ENCODE data around the gene CNTD1.

The CNTD1 gene

DNA sequence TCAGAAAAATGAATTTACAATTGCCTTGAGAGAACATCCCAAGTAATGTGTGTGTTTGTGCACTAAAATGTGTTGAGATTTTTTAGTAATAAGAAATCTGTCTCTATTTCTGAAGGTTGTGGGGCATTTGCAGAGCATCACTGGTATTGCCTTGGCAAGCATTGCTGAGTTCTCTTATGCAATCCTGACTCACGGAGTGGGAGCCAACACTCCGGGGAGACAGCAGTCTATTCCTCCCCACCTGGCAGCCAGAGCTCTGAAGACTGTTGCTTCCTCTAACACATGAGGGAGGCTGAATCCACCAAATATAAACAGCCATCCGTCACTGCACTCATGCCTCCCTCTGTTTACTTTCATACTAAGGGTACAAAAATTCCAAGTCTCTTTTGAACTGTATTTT lies 10.6 kb downstream of the CNTD1 start:
- DNase-seq, result no peak

DNA sequence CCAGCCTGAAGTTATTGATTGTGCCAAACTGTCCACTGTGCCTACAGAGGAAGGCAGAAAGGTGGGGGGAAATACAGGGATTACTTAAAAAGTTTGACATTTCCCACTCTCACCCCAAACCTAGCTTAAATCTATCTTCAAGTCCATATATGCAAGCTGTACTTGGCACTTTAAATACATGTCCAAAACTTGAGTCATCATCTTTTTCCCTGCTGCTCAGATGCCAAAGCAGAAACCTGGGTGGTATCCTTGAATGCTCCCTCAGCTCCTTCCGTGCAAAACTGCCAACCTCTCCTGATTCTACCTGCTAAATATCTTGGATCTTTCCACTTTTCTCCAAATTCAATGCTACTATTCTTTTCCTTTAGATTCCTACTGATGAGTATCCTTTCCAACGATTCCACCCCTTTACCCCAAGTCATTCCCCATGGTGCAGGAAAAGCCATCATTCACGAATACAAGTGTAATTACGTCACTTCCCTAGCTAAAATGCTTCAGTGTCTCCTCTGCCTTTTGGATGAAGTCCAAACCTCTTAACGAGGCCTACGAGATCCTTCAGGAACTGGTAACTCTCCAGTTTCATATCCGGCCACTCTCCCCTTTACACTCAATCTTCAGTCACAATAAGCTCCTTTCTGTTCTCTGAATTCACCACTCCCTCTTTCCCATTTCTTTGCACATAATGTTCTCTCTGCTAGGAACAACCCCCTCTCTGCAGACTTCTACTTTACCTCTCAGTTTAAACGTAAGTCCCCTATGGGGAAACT lies 16.2 kb downstream of the CNTD1 start:
- no peak for DNase-seq

DNA sequence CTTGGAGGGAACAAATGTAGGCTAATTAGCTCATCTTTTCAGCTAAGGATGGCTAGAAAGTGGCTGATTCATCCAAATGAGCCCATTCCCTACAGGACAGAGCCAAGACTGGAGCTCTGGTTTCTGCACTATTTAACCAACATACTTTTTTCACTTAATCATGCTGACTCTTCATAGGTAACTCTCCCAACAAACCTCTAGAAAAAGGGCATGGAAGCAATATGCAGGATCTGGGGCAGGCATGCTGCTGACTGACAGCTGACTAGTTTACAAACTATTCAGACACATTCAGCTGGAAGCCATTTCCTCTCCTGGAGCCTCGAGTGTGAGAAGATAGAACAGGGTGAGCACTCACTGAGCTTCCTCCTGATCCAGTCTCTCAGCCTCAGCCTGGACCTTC lies 19.2 kb downstream of the CNTD1 start:
- DNase-seq, result no peak

DNA sequence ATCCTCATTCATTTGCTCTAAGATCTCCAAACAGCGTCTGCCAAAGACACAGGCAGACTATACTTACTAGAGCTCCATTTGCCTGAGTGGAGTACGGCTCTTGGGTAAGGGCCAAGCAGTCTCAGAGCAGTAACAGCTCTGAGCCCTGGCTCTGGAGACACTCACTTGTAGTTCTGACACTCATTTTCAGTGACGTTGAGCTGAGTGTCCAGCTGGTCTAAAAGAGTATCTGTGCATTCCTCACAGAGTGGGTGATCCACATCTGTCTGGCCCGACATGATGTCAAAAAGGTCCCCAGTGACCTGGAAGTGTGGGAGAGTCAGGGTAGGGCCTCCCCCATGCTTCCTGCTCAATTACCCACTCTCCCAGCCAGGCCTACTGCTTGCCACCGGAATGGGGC lies 19.7 kb downstream of the CNTD1 start:
- DNase-seq, result no peak

DNA sequence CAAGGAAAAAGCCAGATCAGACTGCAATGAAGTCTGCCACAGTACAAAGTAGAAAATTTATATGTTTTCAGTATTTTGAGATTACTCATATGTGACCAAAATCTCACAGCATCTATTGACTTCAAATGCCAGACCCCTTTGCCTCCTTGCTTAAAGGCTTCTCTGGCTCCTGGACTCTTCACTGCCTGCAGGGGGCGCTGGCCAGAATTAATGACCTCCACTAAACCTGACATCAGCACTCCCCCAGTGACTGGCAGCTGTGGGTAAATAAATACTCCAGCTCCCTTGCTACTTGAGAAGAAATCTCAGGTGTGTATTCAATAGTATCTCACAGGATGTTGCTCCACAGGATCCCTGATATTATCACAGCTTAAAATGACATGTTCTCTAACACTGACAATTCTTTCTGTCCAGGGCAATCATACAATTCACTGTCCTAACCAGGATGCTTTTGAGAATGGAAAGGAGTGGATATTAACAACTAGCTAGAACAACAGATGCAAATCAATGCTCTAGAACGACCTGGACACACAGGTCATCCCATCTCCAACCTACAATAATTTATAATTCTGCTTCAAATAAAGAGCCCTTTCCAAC lies 21.4 kb downstream of the CNTD1 start:
- peak; percentile 16 for DNase-seq

DNA sequence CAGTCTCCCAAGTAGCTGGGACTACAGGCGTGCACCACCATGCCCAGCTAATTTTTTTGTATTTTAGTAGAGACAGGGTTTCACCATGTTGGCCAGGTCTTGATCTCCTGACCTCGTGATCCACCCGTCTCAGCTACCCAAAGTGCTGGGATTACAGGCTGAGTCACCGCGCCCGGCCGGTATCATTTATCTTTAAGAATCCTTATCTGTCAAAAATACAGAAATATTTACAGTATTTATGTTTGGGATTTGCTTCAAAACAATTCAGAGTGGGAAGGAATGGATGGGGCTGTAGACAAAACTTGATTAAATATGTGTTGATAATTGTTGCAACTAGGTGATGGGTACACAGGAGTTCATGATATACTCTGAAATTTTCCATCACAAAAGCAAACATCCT lies 22.5 kb downstream of the CNTD1 start:
- DNase-seq, result no peak

DNA sequence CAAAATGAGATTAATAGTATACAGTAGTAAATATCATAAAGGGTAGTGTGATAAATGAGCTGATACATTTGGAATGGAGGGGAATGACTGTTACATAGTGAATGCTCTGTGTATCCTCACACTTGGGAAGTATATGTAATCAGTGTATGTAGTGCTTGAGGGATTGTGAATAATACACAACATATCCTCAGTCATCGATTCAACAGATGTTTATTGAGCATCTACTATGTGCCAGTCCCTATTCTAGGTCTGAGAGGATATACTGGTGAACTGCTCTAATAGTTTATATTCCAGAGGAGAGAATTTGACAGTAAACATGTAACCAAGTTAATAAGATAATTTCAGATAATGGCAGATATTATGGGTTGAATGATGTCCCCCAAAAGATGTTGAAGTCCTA lies 28.8 kb downstream of the CNTD1 start:
- DNase-seq, result no peak

DNA sequence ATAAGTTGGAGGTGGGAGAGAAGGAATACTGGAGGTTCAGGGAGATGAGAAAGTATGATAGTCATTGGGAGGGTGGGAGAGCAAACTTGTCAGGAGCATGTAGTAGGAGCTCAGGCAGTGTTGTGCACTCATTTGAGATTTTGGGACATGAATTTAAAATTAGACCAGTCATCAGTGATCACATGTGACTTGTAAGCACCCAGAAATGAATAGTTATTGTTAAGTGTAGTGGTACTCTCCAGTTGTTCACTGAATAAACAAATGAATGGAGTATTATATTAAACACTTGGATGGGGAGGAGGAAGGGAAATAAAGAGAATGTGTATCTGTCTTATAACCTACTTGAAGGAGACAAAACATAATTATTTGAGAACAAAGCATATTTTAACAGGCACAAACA lies 32.3 kb downstream of the CNTD1 start:
- no peak for DNase-seq

DNA sequence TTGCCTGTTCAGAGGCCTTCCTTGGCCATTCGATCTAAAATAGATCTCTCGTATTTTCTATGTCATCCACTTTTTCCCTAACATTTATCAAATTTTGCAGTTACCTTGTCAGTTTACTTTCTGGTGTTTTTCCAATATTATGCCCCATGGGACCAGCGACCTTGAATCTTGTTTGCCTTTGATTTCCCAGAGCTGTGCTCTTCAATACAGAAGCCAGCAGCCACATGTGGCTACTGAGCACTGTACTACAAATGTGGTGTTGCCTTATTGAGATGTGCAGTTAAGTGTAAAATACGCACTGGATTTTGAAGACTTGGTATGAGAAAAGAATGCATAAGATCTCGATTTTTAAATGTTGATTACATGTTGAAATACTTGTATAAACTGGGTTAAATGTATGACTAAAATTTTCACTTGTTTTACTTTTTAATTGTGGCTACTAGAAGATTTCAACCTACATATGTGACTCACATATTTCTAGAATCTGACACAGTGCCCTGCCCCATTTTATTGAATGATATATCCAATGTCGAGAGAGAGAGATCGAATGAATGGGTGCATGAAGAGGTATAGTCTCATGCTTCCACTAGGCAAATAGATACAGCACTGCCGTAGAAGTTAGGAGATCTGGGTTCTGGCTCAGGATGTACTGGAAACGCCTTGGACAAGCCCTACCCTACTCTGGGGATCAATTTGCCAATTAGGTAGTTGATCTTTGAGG lies 33.7 kb downstream of the CNTD1 start:
- no peak for DNase-seq

DNA sequence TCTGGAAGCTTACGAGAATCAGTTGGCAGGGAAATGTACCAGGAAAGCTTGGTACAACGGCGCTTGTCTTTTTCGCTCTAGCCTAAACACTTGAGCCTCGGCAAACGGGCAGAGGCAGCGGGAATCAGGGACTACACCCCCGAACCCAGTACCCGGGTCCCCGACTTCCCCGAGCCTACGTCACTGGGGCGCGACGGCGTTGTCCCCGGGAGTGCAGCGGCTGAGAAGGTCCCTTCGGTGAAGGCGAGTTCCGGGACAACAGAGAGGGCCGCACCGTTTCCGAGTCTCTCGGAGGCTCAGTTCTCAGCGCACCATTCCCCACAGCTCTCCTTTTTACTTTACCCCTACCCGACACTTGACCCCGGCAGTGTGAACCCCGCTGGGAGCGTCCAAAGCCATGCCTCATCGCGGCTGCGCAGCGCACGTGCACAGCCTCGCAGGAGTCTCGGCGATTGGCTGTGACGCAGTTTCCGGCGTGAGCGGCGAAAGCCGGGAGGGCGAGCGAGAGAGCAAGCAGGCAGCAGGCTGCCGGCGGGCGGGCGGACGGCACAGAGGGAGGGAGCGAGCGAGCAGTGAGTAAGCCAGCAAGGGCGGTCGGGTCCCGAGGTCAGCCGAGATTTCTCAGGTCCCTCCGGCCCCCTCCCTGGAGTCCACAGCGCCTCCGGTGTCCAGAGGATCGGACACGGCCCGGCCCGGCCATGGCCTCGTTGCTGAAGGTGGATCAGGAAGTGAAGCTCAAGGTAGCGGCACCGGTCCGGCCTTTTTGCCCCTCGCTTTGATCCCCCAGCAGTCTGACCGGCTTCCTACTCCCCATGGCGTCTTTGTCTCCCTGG lies 34.5 kb downstream of the CNTD1 start, which contains the start of gene PSME3:
Gene PSME3 (plus strand): TSS at position 464 of the 833 bp plus-strand sequence. CDS start 235 bp downstream, at position 699.
- peak; percentile 77 for DNase-seq

DNA sequence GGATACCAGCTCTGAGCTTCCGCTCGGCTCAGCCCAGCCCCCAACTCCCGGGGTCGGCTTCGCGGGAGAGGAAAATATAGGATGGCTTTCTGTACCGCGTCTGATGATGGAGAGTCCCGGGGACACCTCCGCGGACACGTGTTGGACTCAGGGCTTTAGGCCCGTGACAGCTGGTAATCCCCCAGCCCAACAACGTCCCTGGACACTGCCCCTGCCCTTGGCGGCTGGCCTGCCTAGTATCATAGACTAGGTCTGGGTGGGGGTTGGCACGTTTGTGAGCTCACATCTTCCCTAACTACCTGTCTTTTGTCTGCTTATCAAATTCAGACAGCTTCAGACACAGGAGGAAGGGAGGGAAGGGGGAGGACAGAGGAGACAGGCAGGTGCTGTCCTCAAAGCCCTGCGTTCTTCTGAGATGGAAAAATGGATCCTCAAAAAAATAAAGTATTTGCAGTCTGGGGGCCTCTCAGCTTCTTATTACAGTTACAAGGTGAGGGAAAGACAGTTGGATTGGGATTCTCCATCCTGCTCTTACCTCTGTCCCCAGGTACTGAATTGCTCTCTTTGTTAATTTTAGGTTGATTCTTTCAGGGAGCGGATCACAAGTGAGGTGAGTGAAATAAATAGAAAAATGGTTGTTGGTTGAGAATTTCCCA lies 35.2 kb downstream of the CNTD1 start:
- DNase-seq, result no peak

DNA sequence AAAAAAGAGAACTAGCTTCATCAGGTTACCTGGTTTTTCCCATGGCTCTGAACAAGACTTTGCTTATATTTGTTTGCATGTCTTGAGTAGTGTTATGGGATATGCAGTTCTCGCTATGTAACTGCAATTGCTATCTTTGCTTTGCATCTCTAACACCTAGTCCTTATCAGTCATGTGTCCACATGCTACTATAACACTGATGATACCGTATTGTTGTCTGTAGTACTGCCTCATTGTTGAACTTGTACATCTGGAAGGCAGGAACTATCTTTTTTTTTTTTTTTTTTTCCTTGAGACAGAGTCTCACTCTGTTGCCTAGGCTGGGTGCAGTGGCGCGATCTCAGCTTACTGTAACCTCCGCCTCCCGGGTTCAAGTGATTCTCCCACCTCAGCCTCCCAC lies 37.1 kb downstream of the CNTD1 start:
- DNase-seq, result no peak

DNA sequence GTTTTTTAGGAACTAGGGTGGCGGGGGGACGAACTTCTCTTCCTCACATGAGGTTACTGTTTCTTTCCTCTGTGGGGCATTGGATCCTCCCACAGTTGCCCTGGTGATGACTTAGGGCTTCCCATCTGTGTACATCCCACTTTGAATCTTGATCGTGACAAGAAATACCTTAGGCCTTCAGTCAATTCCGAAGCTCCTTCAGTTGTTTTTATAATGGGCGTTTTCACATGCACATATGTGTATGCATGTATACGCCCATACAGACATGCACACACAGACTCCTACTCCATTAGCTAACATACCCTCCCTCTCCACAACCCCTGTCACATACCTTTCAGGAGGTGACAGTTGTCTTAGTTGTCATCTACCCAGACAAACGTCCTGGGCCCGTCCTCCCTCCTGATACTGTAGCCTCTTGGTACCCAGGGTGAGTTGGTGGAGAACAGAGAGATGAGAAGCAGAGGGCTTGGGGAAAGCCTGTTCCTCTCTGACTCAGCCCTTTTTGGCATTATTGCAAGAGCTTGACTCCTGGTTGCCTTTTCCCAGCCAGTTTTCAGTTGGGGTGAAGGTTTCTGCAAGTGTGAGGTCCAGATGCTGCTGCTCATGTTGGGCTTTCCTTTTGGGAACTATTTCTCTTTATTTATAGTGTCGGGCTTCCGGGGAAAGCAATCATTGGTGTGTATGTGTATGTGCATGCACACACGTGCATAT lies 43.5 kb downstream of the CNTD1 start:
- no peak for DNase-seq

DNA sequence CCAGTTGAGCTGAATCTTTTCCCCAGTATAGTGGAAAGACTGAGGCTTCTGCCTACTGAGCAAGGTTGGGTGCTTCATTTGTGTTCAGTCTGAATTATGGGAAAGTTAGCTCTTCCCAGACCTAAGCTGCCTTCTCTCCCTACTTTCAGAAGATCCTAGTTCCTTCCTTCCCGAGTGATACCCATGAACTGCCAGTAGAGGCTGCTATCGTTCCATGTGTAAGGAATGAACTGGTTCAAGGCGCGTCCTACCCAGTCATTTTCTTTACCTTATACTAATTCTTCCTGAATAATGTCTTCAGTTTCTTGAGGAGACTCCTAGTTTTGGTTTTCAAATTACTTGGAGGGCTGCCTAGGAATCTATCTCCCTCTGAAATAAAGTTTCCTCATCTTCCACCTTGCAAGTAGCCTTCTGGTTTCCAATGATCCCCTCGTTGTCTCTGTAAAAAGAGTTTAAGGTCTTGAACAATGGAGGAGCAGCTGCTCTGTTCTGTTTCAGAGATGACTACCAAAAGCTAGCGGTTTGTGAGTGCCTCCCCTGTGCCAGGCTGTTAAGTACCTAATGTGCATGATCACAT lies 44.8 kb downstream of the CNTD1 start:
- peak; percentile 12 for DNase-seq

DNA sequence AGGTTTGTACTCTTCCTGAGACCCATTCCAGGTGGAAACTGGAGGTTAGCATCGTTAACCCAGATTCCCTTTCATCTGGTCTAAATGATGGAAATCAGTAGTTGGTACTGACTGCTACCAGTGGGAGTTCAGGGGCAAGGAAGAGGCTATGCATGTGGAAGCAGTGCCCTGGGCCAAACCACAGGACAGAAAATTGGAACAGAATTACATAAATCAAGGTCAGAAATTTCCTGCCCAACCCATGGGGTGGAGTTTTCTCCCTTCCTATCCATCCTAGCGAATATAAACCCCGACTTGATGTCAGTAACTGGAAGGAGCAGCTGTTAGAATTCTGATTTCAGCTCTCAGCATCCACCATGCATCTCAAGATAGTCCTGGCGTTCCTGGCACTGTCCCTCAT lies 45.6 kb downstream of the CNTD1 start, which contains the start of gene AOC2:
Gene AOC2 (plus strand): TSS at position 310 of the 400 bp plus-strand sequence. CDS start 47 bp downstream, at position 357.
- no peak for DNase-seq

DNA sequence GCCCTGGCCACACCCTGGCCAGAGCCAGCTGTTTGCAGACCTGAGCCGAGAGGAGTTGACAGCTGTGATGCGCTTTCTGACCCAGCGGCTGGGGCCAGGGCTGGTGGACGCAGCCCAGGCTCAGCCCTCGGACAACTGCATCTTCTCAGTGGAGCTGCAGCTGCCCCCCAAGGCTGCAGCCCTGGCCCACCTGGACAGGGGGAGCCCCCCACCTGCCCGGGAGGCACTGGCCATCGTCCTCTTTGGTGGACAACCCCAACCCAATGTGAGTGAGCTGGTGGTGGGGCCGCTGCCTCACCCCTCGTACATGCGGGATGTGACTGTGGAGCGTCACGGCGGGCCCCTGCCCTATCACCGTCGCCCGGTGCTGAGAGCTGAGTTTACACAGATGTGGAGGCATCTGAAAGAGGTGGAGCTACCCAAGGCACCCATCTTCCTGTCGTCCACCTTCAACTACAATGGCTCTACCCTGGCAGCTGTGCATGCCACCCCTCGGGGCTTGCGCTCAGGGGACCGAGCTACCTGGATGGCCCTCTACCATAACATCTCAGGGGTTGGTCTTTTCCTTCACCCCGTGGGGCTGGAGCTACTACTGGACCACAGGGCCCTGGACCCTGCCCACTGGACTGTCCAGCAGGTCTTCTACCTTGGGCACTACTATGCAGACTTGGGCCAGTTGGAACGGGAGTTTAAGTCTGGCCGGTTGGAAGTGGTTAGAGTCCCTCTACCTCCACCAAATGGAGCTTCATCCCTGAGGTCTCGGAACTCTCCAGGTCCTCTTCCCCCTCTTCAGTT lies 46.3 kb downstream of the CNTD1 start:
- no peak for DNase-seq

DNA sequence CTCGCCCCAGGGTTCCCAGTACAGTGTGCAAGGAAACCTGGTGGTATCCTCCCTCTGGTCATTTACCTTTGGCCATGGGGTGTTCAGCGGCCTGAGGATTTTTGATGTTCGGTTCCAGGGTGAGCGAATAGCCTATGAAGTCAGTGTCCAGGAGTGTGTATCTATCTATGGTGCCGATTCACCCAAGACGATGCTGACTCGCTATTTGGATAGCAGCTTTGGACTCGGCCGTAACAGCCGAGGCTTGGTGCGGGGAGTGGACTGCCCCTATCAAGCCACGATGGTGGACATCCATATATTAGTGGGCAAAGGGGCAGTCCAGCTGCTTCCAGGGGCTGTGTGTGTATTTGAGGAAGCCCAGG lies 46.9 kb downstream of the CNTD1 start:
- DNase-seq, result no peak

DNA sequence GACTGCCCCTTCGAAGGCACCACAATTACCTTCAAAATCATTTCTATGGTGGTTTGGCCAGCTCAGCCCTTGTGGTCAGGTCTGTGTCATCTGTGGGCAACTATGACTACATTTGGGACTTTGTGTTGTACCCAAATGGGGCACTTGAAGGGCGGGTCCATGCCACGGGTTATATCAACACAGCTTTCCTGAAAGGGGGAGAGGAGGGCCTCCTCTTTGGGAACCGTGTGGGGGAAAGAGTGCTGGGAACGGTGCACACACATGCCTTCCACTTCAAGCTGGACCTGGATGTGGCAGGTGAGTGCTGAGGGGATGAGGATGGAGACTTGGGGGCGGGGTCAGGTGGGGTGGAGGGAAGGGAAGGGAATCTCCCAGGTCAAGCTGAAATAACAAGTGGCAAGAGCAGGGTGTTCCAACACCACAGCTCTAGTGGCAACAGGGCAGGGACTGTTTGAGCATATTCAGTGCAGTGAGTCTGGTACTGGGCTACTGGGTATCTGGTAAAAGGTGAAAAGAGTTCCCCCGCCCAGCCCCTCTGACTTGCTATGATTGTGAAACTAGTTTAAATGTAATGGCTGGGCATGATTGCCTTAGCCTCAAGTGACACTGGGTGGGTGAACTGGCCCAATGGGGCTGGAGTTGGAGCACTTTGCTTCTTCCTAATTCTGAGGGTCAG lies 47.4 kb downstream of the CNTD1 start:
- DNase-seq, result no peak

DNA sequence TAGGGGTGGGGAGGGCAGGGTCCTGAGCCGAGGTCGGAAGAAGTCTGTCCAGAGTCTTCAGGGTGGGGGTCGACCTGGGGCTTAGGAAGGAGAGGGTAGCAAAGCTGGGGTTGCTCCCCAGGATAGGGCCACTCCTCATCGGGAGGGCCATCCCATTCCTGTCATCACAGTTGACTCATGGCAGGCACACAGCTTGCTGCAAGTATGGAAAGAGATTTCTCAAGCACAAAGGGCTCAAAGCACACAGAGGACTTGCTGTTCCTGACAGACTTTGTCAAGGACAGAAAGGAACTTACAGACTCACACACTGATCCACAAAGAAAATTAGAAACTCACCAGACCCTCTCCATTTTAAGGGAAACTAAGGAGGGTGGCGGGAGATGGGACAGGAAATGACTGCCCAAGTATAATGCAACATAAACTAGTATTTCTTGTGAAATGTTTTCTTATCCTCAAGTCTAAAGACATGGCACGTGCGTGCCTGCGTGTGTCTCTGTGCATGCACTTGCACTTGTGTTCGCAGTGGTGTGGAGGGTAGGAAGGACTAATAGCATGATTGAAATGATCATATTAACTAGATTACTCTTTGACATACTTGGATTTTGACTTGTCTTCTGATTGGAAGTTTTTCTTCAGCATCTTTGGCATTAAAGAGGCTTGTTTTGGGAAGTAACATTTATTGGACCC lies 48.1 kb downstream of the CNTD1 start:
- DNase-seq, result no peak
